ENCODE data around the gene MALSU1.

Gene MALSU1

GRCh38 chr7:23298885-23299769 is at the start of gene MALSU1:
Gene MALSU1, plus strand, starts transcription at chr7:23299339. Its CDS starts 14 bp downstream, at chr7:23299353.
- DNase-seq (ENCODE audit: low read depth in 1 of 2, low spot score in 1 of 2) = peak; percentile 92 to 97

GRCh38 chr7:23249486-23249885 is 49.7 kb upstream of the MALSU1 start:
- no peak for DNase-seq (ENCODE audit: low read depth in 1 of 2, low spot score in 1 of 2)

GRCh38 chr7:23254051-23254681 is 45.0 kb upstream of the MALSU1 start:
- DNase-seq (ENCODE audit: low read depth in 1 of 2, low spot score in 1 of 2) = no peak

- no peak for DNase-seq (ENCODE audit: low read depth in 1 of 2, low spot score in 1 of 2)
These were observed 42.4 kb upstream of the MALSU1 start for GRCh38 chr7:23256731-23257130.

- no peak for DNase-seq (ENCODE audit: low read depth in 1 of 2, low spot score in 1 of 2)
These were observed 38.8 kb upstream of the MALSU1 start for GRCh38 chr7:23260371-23260770.

- peak in 1 of 2 donors; percentile 39 for DNase-seq (ENCODE audit: low read depth in 1 of 2, low spot score in 1 of 2)
These were observed 37.2 kb upstream of the MALSU1 start for GRCh38 chr7:23261843-23262452.

- DNase-seq (ENCODE audit: low read depth in 1 of 2, low spot score in 1 of 2) = no peak
These were observed 34.2 kb upstream of the MALSU1 start for GRCh38 chr7:23264916-23265458.

- DNase-seq (ENCODE audit: low read depth in 1 of 2, low spot score in 1 of 2) = no peak
These were observed 32.2 kb upstream of the MALSU1 start for GRCh38 chr7:23266918-23267317.

- DNase-seq (ENCODE audit: low read depth in 1 of 2, low spot score in 1 of 2) = no peak
These were observed 31.8 kb upstream of the MALSU1 start for GRCh38 chr7:23267357-23267756.

GRCh38 chr7:23268167-23268566 is 31.0 kb upstream of the MALSU1 start:
- no peak for DNase-seq (ENCODE audit: low read depth in 1 of 2, low spot score in 1 of 2)

GRCh38 chr7:23268746-23269145 is 30.4 kb upstream of the MALSU1 start:
- DNase-seq (ENCODE audit: low read depth in 1 of 2, low spot score in 1 of 2) = no peak

GRCh38 chr7:23272275-23272674 is 26.9 kb upstream of the MALSU1 start:
- no peak for DNase-seq (ENCODE audit: low read depth in 1 of 2, low spot score in 1 of 2)

- peak; percentile 76 to 86 for DNase-seq (ENCODE audit: low read depth in 1 of 2, low spot score in 1 of 2)
These were observed 26.0 kb upstream of the MALSU1 start for GRCh38 chr7:23273141-23273599.

- no peak for DNase-seq (ENCODE audit: low read depth in 1 of 2, low spot score in 1 of 2)
These were observed 23.2 kb upstream of the MALSU1 start for GRCh38 chr7:23275912-23276311.

- DNase-seq (ENCODE audit: low read depth in 1 of 2, low spot score in 1 of 2) = no peak
These were observed 22.8 kb upstream of the MALSU1 start for GRCh38 chr7:23276376-23276775.

GRCh38 chr7:23276947-23277346 is 22.2 kb upstream of the MALSU1 start:
- no peak for DNase-seq (ENCODE audit: low read depth in 1 of 2, low spot score in 1 of 2)

- DNase-seq (ENCODE audit: low read depth in 1 of 2, low spot score in 1 of 2) = peak in 1 of 2 donors; percentile 46
These were observed 21.7 kb upstream of the MALSU1 start for GRCh38 chr7:23277359-23277989.

- no peak for DNase-seq (ENCODE audit: low read depth in 1 of 2, low spot score in 1 of 2)
These were observed 19.2 kb upstream of the MALSU1 start for GRCh38 chr7:23279819-23280525.

- no peak for DNase-seq (ENCODE audit: low read depth in 1 of 2, low spot score in 1 of 2)
These were observed 16.1 kb upstream of the MALSU1 start for GRCh38 chr7:23283086-23283485.

- DNase-seq (ENCODE audit: low read depth in 1 of 2, low spot score in 1 of 2) = no peak
These were observed 14.3 kb upstream of the MALSU1 start for GRCh38 chr7:23284871-23285270.
